ENCODE measurements around the gene LPAR3. TPM values are rescaled to one million over a fixed set of nuclear protein-coding genes. Genes with fewer than 3 reads are reported as not detected.

Gene LPAR3
- polyA plus RNA-seq, 1 of the 3 experiments (the other 2 are of a cell fraction), result 0.08 TPM

DNA sequence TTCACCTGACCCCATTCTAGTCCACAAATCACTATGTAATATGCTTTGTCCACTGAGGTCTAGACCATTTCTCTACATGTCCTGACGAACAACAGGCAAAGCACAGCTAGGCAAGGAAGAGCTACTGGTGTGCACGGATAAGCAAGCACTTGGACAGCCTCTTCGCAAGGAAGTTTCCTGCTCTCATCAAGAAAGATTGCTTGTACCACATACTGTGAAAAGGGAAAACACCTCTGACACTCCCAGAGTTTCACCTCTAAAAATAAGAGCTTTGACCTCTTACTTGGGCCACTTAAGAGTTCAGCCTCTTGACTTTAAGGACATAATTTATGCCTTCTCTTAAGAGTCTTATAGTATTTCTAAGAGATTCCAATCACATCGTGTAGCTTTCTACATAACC lies 36.0 kb upstream of the LPAR3 start:
- H3K79me2 ChIP-seq (ENCODE audit: insufficient read depth), result no peaks in the 10 kb centered on the region
- POLR2A ChIA-PET, result no interaction called here
- no peaks in the 10 kb centered on the region for H3K36me3 ChIP-seq (replicated peaks in 1 of 2; ENCODE audit: control insufficient read depth in 1 of 2, insufficient read depth in 2 of 2, low read length in 1 of 2)
- no peak overlapping the region for H3K9ac ChIP-seq
- TF ChIP-seq SMC3 (IDR thresholded peaks at IDR 0.05; ENCODE audit: low read depth, low read length) (no peak), RFX5 (IDR thresholded peaks at IDR 0.05; ENCODE audit: low read length) (no peak), RXRA (IDR thresholded peaks at IDR 0.05; ENCODE audit: borderline replicate concordance, low read depth) (no peak), MEF2A (IDR thresholded peaks at IDR 0.05; ENCODE audit: borderline replicate concordance, low read depth) (no peak), RAD21 (IDR thresholded peaks at IDR 0.05; ENCODE audit: low read length) (no peak), JUND (IDR thresholded peaks at IDR 0.05) (no peak), CHD2 (IDR thresholded peaks at IDR 0.05; ENCODE audit: low read length, partially characterized antibody) (no peak), EP300 (IDR thresholded peaks at IDR 0.05; ENCODE audit: borderline replicate concordance in 1 of 2, low read depth in 1 of 2, low read length in 1 of 2) (no peak)
- TF ChIP-seq, protein P1, sequence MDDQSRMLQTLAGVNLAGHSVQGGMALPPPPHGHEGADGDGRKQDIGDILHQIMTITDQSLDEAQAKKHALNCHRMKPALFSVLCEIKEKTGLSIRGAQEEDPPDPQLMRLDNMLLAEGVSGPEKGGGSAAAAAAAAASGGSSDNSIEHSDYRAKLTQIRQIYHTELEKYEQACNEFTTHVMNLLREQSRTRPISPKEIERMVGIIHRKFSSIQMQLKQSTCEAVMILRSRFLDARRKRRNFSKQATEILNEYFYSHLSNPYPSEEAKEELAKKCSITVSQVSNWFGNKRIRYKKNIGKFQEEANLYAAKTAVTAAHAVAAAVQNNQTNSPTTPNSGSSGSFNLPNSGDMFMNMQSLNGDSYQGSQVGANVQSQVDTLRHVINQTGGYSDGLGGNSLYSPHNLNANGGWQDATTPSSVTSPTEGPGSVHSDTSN (IDR thresholded peaks at IDR 0.05), result no peak
- TF ChIP-seq, protein P2, sequence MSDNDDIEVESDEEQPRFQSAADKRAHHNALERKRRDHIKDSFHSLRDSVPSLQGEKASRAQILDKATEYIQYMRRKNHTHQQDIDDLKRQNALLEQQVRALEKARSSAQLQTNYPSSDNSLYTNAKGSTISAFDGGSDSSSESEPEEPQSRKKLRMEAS (IDR thresholded peaks at IDR 0.05; ENCODE audit: low read depth), result no peak
- TF ChIP-seq, protein P3, sequence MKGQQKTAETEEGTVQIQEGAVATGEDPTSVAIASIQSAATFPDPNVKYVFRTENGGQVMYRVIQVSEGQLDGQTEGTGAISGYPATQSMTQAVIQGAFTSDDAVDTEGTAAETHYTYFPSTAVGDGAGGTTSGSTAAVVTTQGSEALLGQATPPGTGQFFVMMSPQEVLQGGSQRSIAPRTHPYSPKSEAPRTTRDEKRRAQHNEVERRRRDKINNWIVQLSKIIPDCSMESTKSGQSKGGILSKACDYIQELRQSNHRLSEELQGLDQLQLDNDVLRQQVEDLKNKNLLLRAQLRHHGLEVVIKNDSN (IDR thresholded peaks at IDR 0.05; ENCODE audit: borderline replicate concordance, low read depth), result no peak
- TF ChIP-seq, protein P4, sequence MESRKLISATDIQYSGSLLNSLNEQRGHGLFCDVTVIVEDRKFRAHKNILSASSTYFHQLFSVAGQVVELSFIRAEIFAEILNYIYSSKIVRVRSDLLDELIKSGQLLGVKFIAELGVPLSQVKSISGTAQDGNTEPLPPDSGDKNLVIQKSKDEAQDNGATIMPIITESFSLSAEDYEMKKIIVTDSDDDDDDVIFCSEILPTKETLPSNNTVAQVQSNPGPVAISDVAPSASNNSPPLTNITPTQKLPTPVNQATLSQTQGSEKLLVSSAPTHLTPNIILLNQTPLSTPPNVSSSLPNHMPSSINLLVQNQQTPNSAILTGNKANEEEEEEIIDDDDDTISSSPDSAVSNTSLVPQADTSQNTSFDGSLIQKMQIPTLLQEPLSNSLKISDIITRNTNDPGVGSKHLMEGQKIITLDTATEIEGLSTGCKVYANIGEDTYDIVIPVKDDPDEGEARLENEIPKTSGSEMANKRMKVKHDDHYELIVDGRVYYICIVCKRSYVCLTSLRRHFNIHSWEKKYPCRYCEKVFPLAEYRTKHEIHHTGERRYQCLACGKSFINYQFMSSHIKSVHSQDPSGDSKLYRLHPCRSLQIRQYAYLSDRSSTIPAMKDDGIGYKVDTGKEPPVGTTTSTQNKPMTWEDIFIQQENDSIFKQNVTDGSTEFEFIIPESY (IDR thresholded peaks at IDR 0.05; ENCODE audit: borderline replicate concordance, low read depth), result no peak
- TF ChIP-seq, protein P5, sequence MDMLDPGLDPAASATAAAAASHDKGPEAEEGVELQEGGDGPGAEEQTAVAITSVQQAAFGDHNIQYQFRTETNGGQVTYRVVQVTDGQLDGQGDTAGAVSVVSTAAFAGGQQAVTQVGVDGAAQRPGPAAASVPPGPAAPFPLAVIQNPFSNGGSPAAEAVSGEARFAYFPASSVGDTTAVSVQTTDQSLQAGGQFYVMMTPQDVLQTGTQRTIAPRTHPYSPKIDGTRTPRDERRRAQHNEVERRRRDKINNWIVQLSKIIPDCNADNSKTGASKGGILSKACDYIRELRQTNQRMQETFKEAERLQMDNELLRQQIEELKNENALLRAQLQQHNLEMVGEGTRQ (IDR thresholded peaks at IDR 0.05; ENCODE audit: borderline replicate concordance, low read depth, low read length), result no peak
- no peak overlapping the region for H2AFZ ChIP-seq (ENCODE audit: low read depth)
- no peaks in the 10 kb centered on the region for H3K4me1 ChIP-seq (ENCODE audit: control insufficient read depth in 1 of 2, insufficient read depth in 2 of 2, low read depth in 1 of 2, low read length in 1 of 2)
- H3K9me2 ChIP-seq, result no peaks in the 10 kb centered on the region
- CTCF ChIA-PET, result interaction anchor here (0.7 to 1.6 kb wide), 3 partner anchors 10 to 425 kb away, joined by 3 read pairs; no protein-coding TSS in a partner anchor
- no peak overlapping the region for H3K27ac ChIP-seq (ENCODE audit: low read depth in 2 of 2, low read length in 1 of 2)
- WGBS (ENCODE audit: low lambda C conversion rate), result 34% methylated on average over 4 of the region's 4 CpGs
- H3K9me3 ChIP-seq, result no peaks in the 10 kb centered on the region
- no peak overlapping the region for H3K4me2 ChIP-seq
- H3F3A ChIP-seq (replicated peaks; ENCODE audit: insufficient read depth), result no peaks in the 10 kb centered on the region
- no peak overlapping the region for H3K4me3 ChIP-seq (ENCODE audit: low read depth in 2 of 2, low read length in 1 of 2)
- DNase-seq, result no peak
- peaks cover 21% of the 10 kb centered on the region for H3K27me3 ChIP-seq (ENCODE audit: insufficient read depth)
- H4K20me1 ChIP-seq (ENCODE audit: insufficient read depth), result no peaks in the 10 kb centered on the region

Data from SK-N-SH (cell line).